ENCODE results near the gene TBC1D3.
"Not testable (repeated sequence)": the region's sequence is repeated elsewhere in the genome, so short reads cannot be mapped to it uniquely, and the experiment has no call there.

Gene TBC1D3

DNA sequence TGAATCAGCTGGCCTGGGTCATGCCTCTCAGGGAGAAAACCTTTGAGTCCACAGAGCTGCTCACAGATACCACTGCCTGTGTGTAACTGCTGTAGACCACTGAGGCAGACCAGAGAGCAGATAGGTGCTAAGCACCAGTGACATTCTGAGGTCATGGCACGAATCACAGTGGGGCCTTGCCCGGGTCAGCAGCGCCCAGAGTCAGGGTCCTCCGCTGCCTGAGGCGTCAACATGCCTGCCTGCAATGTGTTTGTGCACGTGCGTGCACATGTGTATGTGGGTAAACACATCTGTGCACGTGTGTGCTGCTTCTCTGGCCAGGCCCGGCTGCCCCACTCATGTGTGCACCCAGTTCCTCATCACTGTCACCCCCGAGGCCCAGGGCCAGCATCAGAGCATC lies at the start of gene TBC1D3:
Gene TBC1D3 (minus strand): TSS at position 101 of the 400 bp plus-strand sequence. CDS start 1,526 bp downstream, outside the sequence.
- DNase-seq (ENCODE audit: low spot score) = not testable (repeated sequence)

GRCh38 chr17:38232790-38233189 lies 40.4 kb upstream of the TBC1D3 start:
- not testable (repeated sequence) for DNase-seq (ENCODE audit: low spot score)

DNA sequence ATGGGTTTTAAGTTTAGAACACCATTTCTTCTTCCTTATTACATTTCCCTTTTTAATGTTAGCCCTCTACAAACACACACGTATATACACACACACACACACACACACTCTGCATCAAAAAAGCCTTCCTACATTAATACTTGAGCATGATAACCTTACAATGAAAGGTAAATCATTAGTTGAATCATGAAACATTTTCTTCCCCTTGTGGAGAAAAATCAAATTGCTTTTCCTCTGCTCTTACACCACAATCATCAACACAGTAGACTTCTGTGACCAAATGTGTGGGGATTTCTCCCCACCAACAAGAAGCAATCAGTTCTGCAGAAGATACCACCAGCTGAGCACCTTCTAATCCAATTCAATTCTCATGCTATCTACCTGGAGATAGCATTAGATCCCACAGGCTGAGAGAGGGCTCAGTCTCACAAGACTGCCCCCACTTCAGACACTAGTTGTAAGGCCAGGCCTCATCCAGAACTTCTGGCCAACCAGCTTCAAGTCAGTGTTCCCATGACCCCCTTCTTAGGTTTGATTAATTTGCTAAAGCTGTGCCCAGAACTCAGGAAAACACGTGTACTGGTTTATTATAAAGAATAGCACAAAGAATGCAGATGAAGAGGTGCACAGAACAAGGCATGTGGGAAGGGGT lies 33.6 kb upstream of the TBC1D3 start:
- not testable (repeated sequence) for DNase-seq (ENCODE audit: low spot score)

- DNase-seq (ENCODE audit: low spot score) = not testable (repeated sequence)
These were observed 28.5 kb upstream of the TBC1D3 start for GRCh38 chr17:38220867-38221266.

DNA sequence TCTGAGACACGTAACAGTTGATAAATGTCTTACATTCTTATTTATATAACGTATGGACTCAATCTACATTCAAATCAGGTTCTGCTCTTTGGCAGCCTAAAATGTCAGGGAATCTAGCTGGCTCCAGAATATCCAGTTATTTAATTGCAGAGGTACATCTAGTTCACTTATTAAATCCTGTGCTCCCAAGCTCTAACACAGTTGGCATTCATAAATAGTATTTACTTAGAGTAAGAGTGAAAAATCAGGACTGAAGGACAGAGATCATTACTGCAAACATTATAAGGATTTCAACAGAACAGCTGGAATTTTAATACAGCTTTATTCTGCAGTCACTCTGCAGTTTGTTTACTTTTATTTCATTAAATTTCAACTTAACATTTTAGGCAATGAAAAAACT lies 7.9 kb upstream of the TBC1D3 start:
- not testable (repeated sequence) for DNase-seq (ENCODE audit: low spot score)

- not testable (repeated sequence) for DNase-seq (ENCODE audit: low spot score)
These were observed 57.5 kb downstream of the TBC1D3 start for GRCh38 chr17:38134860-38135259.
